GM12872 (cell line): ENCODE results near the gene MVP.

Source experiments
- TF ChIP-seq, protein P1 (sequence below): IDR thresholded peaks from 3 replicates; pipeline ENCODE4 v1.5.1; 2011; ENCODE audit warnings: low read depth, mild to moderate bottlenecking, low read length, moderate library complexity; ENCODE audit not compliant: insufficient read depth

MVP gene

DNA sequence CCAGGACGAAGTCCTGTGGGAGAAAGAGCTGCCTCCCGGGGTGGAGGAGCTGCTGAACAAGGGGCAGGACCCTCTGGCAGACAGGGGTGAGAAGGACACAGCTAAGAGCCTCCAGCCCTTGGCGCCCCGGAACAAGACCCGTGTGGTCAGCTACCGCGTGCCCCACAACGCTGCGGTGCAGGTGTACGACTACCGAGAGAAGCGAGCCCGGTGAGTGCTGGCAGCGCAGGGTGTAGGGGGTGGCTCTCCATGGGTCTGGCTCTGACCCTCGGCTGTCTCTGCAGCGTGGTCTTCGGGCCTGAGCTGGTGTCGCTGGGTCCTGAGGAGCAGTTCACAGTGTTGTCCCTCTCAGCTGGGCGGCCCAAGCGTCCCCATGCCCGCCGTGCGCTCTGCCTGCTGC is 21.4 kb downstream of the MVP start:
- TF ChIP-seq, protein P1, sequence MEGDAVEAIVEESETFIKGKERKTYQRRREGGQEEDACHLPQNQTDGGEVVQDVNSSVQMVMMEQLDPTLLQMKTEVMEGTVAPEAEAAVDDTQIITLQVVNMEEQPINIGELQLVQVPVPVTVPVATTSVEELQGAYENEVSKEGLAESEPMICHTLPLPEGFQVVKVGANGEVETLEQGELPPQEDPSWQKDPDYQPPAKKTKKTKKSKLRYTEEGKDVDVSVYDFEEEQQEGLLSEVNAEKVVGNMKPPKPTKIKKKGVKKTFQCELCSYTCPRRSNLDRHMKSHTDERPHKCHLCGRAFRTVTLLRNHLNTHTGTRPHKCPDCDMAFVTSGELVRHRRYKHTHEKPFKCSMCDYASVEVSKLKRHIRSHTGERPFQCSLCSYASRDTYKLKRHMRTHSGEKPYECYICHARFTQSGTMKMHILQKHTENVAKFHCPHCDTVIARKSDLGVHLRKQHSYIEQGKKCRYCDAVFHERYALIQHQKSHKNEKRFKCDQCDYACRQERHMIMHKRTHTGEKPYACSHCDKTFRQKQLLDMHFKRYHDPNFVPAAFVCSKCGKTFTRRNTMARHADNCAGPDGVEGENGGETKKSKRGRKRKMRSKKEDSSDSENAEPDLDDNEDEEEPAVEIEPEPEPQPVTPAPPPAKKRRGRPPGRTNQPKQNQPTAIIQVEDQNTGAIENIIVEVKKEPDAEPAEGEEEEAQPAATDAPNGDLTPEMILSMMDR = no peak

DNA sequence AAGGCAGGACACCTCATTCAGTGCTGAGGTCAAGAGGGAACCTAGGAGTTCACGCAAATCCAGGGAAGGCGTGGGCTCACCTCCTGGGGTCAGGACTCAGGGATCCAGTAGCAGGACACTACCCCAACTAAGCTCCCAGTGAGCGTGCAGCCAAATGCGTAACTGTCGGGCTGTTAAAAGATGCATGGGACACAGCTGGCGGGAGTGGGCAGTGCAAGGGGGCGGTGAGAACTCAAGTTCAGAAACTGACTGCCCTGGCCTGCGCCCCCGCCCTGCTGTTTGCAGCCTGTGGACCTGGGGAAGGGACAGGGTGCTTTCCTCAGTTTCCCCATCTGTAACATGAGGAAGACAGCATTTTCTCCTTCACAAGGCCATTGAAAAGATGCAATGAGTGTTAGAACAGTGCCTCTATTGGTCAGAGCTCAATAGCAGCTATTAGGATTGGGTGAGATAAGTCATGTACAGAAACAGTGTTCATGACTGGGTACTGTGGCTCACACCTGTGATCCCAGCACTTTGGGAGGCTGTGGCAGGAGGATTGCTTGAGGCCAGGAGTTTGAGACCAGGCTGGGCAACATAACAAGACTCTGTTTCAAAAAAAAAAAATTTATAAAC is 22.6 kb downstream of the MVP start:
- TF ChIP-seq, protein P1 = 0 out of 3 replicates have a peak, but pooled peaks have one; percentile 16

DNA sequence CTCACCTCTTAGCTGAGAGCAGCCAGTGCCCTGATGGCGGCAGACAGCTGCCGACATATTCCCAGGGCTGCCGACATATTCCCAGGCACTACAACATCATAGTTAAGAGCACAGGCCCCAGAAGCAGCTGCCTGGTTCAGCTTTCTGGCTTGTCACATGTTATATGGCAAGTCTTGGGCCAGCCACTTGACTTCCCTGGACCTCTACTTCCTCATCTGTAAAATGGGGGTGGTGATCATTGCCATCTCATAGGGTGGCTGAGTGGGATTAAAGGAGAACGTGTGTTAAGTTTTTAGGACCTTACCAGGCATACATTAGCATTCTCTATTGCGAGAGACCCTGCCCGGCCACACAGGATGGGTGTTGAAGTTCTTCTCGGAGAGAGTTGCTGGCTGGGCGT is 23.7 kb downstream of the MVP start:
- TF ChIP-seq, protein P1 = no peak

DNA sequence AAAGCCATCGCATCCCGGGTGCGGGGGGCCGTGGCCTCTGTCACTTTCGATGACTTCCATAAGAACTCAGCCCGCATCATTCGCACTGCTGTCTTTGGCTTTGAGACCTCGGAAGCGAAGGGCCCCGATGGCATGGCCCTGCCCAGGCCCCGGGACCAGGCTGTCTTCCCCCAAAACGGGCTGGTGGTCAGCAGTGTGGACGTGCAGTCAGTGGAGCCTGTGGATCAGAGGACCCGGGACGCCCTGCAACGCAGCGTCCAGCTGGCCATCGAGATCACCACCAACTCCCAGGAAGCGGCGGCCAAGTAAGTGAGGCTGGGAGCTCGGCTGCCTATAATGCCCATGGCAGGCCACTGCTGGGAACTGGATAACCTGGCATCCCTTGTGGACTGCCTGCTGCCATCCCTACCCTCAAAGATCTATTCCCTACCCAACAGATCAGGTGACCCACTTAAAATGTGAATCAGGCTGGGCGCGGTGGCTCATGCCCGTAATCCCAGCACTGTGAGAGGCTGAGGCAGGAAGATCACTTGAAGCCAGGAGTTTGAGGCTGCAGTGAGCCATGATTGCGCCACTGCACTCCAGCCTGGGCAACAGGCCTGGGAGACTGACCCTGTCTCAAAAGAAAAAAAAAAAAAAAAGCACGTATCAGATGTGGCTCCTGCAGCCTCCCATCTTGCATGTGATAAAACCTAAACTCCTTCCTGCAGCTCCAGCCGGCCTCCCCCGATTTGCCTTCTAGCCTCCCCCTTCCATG is 24.5 kb downstream of the MVP start:
- TF ChIP-seq, protein P1 = no peak

DNA sequence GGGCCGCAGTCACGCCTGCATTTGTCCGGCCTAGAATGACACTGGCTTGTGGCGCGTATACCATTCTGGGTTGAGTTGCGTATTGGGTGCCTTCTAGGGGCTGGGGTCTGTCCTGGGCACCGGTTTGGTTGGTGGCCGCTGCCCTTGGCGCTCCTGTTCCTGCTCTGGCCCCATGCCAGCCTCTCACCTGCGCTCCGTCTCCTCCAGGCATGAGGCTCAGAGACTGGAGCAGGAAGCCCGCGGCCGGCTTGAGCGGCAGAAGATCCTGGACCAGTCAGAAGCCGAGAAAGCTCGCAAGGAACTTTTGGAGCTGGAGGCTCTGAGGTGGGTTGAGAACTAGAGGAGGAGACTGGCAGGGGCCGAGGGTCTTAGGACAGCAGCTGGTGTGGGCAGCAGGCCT is 25.4 kb downstream of the MVP start:
- TF ChIP-seq, protein P1 = no peak

DNA sequence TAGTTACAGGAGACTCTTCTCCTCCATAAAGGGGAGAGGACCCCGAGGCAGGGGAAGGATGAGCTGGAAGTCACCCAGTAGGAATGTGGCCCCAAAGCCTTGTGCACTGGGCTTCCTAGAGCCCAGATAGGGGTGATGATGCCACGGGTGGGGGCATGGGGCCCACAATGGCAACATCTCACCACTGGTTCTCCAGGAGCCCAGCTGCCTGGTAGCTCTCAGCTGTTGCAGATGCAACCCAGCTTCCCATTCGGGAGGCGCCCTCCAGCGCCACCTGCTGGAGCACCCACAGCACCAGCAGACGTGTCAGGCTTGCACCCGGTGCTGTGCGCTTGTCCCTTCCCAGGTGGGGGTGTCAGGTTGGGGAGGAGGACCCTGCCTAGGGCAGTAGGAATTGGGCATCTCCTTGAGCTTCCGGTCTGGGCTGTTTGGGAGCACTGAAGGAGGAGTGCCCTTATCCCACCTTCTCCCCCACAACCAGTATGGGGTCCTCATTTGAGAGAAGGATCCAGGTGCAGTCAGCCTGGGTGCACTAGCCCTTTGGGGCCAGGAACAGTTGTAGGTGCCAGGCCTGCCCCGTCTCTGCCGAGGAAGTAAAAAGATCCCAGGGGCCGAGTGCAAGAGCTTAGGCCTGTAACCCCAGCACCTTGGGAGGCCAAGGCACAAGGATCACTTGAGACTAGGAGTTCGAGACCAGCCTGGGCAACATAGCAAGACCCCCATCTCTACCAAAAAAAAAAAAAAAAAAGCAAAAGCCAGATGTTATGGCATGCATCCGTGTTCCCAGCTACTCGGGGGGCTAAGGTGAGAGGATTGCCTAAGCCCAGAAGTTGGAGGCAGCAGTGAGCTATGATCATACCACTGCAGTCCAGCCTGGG is 28.4 kb downstream of the MVP start:
- TF ChIP-seq, protein P1 = peak; percentile 98

DNA sequence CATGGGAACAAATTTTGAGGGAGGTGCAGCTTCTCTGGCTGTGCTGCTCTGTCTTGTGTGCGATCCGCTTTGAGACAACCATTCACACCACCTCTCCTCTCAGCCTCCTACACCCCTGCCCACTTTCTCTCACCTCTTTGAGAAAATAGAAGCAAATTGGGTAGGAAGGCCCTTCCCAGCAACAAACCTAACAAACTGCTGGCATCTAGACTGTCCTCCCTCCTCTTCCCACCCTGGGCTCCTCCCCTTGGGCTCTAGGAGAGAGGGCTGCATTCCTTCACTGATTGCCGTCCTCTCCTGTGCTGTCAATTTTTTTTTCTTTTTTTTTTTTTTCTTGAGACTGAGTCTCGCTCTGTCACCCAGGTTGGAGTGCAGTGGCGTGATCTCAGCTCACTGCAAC is 29.2 kb downstream of the MVP start:
- TF ChIP-seq, protein P1 = no peak
